Inferior parietal cortex (tissue), 1 donor: ENCODE data around the gene MRPL23.

Experiments
- DNase-seq: peaks from one replicate; pipeline ENCODE4 v3.0.0-alpha.2; 2016; ENCODE audit errors: extremely low spot score

The MRPL23 gene

DNA sequence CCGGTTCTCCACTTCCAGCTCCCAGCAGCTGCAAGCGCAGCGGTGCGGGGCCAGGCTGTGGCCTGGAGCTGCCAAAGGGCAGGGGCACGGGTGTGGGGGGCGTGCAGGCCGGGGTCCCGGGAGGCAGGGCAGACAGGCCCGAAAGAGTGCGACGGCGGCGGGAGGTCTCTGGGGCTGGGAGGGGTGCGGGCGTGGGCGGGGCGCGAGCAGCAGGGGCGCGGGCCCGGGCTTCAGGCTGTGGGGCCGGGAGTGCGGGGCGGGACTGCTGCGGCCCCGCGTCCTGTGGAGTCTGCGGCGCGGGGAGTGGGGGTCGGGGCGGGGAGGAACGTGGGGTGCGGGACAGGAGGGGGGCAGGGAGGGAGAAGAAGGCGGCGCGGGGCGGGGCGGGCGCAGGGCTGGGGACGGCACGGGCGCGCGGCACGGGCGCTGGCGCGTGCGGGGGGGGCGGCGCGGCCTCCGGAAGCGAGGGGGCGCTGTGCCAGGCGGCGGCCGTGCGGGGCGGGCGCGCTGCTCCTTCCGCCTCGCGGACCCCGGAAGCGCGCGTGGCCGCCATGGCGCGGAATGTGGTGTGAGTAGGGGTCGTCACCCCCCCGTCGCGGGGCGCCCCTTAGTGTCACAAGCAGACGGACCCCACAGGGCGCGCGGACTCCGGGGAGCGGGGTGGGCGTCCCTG is at the start of gene MRPL23:
TSS of gene MRPL23 (plus strand) at position 521 of the 673 bp plus-strand sequence. CDS start at position 552, 31 bp downstream.
- no peak for DNase-seq

DNA sequence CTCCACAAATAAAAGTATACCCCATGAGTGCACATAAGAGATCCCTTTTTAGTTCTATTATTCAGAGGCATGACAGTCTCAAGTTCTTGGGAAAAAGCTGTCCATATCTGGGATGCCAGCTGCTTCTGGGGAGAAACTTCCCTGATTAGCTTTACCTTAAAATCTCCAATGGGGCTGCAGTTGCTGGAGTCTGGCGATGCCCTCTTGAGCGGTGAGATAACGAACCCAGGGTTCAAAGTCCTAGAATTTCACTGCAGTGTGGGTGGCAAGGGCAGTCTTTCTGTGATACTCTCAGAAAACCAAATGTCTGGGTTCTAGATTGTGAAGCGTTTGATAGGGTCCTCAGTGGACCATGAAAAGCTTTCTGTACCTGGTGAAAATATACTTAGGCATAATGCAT is 48.0 kb upstream of the MRPL23 start:
- DNase-seq, result no peak

DNA sequence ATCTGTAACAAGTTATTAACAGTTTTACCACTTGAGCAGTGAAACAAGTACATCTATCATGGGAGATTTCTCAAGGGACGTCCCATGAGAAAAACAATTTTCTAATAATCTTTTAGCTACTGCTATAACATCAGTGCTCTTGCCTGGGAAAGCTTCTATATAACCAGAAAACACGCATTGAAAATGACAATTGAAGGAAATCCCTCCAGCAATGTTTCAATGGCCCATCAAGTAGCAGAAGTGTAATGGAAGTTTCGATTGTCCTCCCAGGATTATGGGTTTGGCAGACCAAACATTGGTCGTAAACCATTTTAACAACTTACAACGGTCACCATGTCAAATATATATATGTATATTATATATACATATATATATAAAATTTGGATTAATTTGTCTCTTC is 47.4 kb upstream of the MRPL23 start:
- DNase-seq, result no peak

DNA sequence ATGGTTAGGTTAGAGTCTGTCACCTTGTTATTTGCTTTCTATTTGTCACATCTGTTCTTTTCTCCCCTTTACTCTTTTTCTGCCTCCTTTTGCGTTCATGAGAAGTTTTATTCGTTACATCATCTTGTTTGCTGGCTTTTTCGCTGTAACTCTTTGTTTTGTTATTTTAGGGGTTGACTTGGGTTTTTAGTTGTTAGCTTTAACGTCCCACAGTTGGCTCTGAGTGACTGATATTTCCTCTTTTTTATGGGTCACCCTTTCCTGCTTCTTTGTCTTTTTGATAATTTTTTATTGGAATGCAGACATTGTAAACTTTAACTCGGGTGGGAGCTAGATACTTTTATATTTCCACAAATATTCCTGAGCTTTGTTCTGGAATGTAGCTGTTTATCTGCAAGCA is 41.0 kb upstream of the MRPL23 start:
- DNase-seq, result no peak

DNA sequence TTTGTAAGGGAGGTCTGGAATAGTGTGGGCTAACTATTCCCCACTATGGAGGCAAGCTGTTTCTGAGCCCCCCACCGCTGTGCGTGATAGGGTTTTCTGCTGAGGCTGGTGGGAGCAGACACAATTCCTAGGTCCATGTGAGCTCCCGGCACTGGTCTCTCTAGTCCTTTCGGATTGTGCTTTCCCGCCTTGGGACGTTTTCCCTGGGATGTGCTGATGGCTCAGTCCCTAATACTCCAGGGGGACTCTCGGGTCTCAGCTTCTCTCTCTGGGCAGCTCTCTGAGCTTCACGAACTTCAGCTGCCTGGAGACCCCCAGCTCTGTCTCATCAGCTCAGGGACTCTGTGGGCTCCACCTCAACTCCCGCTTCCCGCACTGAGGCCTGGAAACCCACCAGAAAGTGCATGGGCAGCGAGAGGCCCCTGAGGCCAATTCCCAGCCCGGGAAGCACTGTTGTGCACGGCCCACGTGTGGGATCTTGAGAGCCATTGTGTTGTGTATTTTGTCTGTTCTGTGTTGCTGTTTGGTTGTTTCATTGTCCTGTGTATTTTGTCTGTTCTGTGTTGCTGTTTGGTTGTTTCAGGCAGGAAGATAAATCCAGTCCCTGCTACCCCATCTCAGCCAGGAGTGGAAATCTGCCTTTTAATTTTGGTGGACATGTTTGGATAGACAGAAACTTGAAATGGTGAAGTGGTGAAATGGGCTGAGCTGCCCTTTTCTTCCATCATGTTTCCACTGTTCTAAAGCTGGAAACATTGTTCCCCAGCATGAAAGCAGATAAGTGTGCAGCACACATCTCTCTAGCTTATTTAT is 40.3 kb upstream of the MRPL23 start:
- no peak for DNase-seq

DNA sequence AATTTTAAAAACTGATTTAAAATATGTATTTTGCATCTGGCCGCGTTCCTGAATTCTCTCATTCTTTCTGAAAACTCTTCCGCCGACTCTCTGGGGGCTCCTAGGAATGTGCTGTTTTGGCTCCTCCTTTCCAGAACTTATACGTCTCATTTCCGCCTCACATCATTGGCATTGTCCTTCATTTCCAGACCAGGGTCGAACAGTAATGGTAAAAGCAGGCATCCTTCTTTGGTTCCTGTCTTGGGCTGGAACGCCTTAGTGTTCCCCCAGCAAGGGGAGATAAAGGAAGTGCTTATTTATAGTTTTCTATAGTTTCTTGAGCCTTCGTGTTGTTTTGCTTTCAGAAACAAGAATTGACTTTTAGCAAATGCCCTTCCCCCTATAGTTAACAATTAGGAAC is 38.5 kb upstream of the MRPL23 start:
- DNase-seq, result no peak

DNA sequence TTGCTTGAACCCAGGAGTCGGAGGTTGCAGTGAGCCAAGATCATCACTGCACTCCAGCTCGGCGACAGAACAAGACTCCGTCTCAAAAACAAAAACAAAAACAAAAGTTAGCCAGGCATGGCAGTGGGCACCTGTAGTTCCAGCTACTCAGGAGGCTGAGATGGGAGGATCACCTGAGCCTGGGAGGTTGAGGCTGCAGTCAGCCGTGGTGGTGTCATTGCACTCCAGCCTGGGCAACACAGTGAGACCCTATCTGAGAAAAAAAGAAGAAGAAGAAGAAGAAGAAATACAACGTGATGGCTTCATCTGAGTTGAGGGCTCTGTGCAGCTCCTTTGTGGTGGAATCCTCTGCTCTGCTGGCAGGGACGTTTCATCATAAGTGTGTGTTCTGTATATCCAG is 37.6 kb upstream of the MRPL23 start:
- no peak for DNase-seq

DNA sequence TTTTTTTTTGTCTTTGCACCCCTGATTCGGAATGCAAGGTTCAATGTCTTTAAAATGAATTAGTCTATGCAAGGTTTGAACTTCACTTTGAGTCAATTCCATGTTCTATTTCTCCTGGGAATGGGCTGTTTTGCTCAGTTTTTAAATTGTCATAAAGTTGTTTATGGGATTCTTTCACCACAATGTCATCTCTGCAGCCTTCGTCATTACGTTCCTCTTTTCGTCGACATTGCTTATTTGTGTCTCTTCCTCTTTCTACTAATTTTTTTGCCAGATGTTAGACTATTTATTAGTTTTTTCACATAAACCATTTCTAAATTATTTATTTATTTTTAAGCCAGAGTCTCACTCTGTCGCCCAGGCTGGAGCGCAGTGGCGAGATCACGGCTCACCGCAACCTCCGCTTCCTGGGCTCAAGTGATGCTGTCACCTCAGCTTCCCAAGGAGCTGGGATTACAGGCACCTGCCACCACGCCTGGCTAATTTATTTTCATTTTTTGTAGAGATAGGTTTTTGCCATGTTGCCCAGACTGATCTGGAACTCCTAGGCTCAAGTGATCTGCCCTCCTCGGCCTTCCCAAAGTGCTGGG is 34.7 kb upstream of the MRPL23 start:
- DNase-seq, result no peak

DNA sequence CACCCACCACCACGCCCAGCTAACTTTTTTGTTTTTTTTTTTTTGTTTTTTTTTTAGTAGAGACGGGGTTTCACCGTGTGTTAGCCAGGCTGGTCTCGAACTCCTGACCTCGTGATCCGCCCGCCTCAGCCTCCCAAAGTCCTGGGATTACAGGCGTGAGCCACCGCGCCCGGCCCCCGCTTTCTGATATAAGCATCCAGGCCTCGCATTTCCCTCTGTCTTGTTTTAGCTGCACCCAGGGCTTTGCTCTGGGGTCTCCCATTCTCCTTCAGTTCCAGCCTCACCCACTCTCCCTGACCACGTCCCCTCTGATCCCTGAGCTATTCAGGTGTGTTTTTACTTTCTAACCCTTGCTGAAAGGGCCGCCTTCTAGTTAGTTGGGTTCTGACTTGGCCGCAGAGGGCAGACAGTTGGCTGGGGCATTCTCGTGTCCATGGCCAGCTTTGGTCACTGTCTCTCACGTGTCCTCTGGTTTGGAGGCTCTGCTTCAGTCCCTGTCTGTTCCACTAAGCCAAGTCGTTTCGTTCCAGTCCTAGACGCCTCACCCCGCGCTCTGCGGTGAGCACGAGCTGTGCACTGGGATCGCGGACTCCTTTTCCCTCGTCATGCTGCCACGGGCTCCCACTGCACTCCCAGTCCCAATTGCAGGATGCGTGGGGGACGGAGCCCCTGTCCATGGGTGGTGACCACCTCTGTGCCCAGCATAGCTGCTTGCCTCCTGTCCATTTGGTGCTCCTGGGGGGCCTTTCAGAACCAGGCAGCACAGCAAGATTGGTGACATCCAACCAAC is 33.7 kb upstream of the MRPL23 start:
- DNase-seq, result no peak

DNA sequence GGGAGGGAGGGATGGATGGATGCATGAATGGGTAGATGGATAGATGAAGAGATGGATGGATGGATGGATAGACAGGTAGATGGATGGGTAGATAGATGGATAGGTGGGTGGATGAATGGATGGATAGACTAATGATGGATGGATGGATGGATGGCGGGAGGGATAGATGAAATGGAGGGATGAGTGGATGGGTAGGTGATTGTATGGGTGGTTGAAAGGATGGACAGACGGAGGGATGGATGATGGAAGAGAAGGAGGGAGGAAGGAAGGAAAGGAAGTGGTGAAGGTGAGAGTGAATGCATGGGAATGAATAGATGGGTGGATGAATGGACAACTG is 31.4 kb upstream of the MRPL23 start:
- DNase-seq, result no peak

DNA sequence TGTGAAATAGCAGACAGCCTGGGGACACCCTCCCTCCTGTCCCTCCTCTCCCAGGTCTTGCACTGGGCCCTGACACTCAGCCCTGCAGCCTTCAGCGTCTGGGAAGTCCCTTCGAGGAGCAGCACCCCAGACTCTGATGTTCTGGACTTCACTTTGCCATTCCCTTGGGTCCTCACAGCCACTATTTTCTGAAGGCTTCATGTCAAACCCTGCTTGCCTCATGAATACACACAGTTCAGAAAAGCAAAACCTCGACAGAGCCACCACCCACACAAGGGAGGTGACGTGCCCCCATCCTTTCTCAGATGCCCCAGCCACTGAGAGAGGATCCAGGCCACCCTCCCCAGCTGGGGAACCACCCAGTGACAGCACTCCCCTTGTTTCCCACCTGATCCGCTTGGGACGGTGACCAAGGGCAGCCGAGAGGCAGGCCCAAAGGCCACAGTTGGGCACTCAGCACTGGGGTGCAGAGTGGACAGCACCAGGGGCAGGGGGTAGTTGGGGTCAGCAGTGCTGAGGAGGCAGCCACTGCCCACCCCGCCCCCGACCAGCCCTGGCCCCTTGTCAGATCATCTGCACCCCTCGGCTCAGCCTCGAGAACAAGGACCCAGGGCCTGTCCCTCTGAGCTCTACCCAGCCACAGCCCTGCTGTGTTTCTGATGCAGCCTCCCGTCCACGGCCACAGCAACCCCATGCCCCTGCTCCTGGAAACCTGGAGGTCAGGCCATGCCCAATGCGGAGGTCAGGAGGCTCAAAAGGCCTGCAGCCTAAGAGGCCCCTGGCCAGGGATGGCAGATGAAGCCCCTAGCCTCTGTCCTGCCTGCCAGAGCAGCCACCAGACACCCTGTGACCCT is 30.8 kb upstream of the MRPL23 start:
- no peak for DNase-seq

DNA sequence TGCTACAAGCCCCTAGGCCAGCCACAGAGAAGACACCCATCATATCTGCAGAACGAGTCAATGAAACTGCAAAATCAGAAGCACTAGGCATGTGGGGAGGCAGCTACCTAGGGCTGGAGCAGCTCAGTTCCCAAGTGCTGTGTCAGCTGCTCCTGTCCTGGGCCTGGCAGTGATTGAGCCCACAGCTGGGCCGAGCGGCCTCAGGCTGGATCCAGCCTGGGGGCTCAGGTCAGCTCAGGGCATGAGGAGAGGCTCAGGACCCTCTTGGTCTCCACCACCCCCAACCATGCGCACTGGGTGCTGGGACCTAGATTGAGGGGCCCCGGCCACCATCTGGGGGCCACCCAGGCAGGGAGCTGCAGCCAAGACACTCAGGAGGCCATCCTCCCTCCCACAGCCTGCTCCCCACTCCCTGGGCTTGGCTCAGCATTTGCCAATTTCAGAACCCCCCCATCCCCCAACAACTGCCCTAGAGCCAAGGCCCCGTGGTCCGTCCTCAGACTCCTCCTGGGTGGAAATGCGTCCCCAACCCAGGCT is 30.1 kb upstream of the MRPL23 start:
- no peak for DNase-seq

DNA sequence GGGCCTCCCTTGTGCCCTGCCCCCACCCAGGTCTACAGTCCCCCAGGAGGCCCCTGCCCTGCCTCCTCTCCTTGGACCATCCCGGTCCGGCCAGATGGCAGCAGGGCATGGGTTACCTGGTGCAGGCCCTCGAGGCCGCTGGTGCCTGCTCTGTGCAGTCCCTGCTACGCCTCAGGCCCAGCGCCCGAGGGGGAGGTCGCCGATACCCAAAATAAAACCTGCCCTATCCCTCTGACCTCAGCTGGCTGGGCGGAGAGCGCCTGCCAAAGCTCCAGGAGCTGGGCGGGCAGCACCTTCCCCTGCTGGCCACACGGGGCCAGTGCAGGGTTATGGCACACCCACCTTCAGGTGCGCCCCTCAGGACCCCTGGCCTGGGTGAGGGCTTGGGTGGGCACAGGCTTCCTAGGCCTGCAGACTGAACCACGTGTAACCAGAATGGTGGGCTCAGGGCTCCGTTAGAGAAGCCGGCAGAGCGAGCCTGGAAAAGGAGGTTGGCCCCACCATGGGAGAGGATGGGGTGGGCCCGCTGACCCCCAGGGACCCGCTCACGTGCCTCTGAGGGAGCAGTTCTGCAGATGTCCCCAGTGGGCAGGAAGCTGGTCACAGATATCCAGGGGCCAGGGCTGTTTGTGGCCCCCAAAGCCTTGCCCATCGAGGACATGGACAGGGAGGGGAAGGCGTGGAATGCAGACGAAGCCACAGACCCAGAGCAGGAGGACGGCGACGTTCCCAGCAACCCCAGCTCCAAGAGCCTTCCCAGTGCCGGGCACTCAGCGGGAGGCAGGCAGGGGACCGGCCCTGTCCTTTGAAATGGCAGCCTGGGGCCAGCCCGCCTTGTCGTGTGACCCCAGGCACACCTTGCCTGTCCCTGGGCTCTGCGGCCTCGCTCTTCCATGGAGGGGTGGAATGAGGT is 29.4 kb upstream of the MRPL23 start:
- no peak for DNase-seq

DNA sequence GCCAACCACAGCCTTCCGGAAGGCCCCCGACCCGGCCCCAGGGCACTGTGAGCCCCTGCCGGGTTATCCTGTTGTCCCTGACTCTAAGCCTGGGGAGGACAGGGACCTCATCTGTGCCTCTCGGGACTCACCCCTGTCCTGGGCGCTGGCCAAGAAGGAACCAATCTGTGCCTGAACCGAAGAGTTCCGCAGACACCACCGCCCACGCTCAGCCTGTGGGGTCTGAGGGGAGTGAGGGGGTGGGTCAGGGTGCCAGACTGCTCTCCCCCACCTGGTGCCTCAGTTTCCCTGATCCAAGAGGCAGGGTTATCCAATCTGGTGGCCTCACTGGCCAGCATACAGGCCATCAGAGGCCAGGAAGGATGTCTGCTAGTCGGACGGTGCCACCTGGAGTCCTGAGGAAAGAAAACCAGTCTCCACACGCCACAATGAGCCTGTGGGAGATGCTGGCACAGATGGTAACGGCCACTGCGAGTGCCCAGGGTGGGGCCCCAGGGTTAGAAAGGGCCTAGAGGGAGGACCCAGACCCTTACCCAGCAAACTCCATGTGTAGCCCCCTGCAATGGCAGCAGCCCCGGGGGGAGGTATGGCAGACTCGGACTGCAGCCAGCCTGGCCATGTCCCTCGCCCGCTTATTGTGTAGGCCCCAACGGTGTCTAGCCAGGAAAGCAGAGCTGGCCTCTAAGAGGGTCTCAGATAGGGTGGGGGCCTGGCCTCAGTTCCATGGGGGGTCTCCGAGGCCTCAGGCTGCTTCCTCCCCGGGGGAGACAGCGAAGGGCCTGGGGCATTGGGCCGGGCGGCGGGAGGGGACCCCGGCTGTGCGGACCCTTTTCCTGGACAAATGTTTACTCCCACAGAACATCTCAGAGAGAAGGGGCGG is 28.5 kb upstream of the MRPL23 start:
- DNase-seq, result no peak

DNA sequence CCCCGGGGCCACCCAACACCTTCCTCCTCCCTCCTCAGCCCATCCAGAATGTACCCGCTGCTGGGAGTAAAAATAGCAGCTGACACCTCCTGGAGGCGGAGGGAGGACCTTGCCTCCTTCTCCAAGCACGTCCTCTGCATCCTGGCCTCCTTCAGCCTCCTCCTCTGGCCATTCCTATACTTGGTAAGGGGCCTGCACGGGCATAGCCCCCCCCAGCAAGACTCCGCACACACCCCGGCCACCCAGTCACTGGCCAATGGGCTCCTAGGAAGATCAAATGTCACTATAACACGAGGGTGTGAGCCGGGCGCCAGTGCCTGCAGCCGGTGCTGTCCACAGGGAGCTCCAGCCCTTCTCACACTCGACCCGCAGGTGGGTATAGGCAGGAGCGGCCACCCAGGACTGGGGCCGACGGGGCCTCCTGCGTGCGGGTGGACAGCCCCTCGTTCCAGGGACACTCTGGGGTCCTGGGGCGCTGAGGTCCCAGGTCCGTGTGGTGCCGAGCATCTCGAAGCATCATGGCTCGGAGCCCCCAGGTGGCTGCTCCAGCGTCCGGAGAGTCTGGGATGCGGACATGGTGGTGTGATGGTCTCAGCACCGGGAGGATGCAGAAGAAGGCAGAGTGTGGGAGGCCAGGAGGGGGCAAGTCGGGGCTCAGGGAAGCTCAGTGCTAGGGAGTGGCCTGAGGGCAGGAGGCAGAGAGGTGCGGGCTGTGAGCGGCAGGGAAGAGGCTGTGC is 27.6 kb upstream of the MRPL23 start, which contains the start of gene TNNT3:
TSS of gene TNNT3 (plus strand) at position 313 of the 737 bp plus-strand sequence. CDS start 3,172 bp downstream, outside the sequence.
- DNase-seq, result no peak

DNA sequence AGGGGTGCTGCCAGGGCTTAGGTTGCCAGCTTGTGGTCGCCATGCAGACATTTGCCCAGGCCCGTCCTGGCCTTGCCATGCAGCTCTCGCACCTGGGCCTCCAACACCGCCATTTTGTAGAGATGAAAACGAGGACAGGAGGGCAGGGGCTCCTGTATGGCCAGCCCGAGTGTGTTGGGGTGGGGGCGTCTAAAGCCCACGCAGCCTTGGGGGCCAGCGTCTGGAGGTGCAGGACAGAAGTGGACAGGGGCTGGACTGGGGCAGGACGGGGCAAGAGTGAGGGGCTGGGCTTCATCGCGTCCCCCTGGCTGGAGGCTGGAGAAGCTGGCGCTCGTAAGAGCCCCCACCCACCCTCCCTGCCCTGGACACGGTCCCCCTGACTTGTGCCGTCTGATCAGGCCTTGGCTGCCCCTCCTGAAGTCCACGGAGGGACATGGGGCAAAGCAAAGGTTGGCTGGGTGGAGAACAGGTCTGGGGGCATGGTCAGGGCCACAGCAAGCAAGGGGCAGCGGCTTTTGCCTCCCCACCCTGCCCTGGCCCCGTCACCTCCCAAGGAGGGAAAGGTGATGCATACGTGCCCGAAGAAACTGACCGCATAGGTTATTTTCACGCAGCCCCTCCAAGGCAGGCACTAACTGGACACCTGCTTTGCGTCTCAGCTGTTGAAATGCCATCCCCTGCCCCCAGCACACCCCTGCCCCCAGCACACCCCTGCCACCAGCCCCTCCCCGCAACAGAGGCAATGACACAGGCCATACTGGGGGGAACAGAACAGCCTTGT is 26.8 kb upstream of the MRPL23 start:
- no peak for DNase-seq

DNA sequence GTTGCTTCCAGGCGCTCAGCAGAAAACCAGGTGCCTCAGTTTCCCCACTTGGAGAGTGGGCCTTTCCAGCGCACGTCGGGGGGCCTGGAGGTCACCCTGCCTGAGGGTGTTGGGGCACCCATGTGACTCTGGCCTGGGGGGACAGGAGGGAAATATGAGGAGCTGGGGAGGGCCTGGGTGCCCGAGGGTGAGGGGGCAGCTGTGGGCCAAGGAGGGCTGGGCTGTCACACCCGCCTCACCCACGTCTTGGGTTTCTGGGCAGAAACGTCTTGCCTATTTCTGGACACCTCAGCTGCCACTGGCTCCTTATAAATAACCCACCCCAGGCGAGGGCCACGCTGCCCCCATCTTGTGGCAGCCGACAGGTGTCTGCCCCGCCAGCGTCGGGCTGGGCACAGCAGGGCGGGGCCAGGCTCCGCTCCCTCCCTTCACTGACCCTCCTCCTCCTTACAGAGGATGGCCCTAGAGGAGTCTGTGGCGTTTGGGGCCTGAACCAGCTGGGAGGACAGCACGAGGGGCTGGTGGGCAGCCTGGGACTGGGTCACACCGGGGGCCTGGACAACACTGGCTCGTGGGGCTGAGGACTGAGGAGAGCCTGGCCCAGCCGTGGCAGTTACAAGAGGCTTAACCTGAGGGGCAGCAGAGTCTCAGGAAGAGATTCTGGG is 26.1 kb upstream of the MRPL23 start:
- DNase-seq, result no peak
